NCI-H2107 treated with DMSO at 0.1 percent for 48 hours (cell line): ENCODE data around the gene MARCO.
"Not testable (repeated sequence)": the region's sequence is repeated elsewhere in the genome, so short reads cannot be mapped to it uniquely, and the experiment has no call there.

Source experiments
- DNase-seq: peaks from one replicate; lab custom pipeline; 2025; ENCODE audit not compliant: unreplicated experiment; lab: John Stamatoyannopoulos, UW

MARCO gene

DNA sequence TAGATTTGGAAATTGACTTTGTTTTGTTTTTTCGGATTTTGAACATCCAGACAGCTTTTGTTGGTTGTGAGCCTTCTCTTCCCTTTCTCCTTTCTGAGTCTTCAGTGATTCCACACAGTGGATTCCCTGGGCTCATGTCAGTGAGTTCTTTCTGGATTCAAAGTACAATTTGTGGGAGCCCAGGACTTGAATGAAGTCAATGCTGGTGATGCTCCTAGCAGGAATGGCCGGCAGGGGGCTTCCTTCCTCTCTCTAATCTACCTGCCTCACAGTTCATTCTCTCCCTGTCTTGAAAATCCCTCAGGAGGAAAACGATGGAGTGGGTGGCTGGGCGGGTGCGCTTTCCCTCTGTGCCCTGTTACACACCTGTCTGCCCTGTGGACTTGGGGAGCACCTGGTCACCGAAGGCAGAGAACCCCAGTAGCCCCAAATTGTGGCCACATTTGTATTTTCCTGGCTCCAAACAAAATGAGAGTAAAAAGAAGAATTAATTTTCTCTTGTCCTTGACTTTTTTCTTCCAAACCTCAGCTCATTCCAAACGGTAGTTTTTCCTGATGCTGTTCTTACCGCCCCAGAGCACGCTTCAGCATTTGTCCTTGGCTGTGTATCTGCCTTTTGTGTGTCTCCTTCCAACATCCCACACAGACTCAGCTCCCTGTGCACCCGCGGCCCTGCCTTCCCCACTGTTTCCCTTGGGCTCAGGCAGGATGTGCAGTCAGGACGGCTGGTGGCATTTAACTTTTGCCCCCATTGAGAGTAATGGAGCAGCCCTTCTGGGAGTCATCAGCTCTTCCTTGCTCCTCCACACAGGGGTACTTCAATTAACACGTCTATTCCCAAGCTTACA lies 86.6 kb downstream of the MARCO start:
- no peak for DNase-seq

DNA sequence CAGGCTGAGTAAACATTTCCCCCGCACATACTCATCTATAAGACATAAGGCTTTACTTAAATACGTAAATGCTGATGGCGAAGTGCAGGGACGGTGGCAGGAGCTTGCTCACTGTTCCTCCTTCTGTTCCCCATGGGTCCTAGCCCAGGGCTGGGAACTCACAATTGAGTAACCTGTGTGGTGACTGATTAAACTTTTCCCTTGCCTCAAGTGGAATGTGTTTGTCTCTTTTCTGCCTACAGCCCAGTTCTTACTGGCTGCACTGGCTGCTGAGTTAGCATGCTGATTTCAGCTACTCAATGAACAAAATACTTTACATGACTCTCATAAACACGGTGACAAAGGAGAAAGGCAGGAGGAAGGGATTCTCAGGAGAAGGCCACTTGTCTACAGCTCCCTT lies 87.3 kb downstream of the MARCO start:
- DNase-seq = no peak

DNA sequence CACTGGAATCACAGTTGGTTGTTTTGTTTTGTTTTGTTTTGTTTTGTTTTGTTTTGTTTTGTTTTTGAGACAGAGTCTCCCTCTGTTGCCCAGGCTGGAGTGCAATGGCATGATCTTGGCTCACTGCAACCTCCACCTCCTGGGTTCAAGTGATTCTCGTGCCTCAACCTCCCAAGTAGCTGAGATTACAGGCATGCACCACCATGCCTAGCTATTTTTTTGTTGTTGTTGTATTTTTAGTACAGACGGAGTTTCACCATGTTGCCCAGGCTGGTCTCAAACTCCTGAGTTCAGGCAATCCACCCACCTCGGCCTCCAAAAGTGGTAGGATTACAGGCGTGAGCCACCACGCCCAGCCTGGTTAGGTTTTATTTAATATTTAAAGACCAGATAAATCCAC lies 95.9 kb downstream of the MARCO start:
- DNase-seq = not testable (repeated sequence)

DNA sequence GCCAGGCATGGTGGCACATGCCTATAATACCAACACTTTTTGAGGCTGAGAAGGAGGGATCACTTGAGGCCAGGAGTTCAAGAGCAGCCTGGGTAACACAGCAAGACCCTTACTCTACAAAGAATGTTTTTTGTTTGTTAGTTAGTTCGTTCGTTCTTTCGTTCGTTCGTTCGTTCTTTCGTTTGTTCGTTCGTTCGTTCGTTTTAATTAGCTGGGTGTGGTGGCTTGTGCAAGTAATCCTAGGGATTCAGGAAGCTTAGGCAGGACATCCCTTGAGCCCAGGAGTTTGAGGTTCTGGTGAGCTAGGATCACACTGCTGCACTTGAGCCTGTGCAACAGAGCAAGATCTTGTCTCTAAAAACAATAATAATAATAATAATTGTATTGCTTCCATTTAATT lies 98.7 kb downstream of the MARCO start:
- no peak for DNase-seq
